PFSK-1 (cell line): ENCODE measurements around the gene USF3.

Source experiments
- FOXP2 ChIP-seq: optimal IDR thresholded peaks from 2 replicates; pipeline ENCODE3; 2011; ENCODE audit warnings: borderline replicate concordance, control low read depth, inconsistent platforms; ENCODE audit not compliant: insufficient read depth; ENCODE audit errors: extremely low read length, extremely low read depth
- POLR2AphosphoS5 ChIP-seq: IDR thresholded peaks from 2 replicates; pipeline ENCODE4 v1.6.1; 2012; ENCODE audit warnings: low read depth, mild to moderate bottlenecking, control low read depth, low read length, moderate library complexity
- REST ChIP-seq, 2 experiments: IDR thresholded peaks; 2 replicates each; pipeline versions ENCODE4 v1.6.1 to v1.8.0; 2011 to 2012; ENCODE audit warnings: low read depth in 2 of 2, low read length in 2 of 2, control low read depth in 1 of 2, inconsistent platforms in 1 of 2, mild to moderate bottlenecking in 1 of 2, moderate library complexity in 1 of 2; ENCODE audit not compliant: insufficient read depth in 1 of 2
- SIN3A ChIP-seq: IDR thresholded peaks from 2 replicates; pipeline ENCODE4 v1.6.1; 2012; ENCODE audit warnings: mild to moderate bottlenecking, low read length, moderate library complexity, borderline replicate concordance; ENCODE audit not compliant: insufficient read depth
- TAF1 ChIP-seq: IDR thresholded peaks from 2 replicates; pipeline ENCODE4 v1.6.1; 2012; ENCODE audit warnings: low read length, control low read depth, borderline replicate concordance; ENCODE audit not compliant: insufficient read depth

Gene USF3

GRCh38 chr3:113663761-113664160, 32.7 kb downstream of the USF3 start:
- TF ChIP-seq SIN3A (no peak), REST (IDR thresholded peaks at IDR 0.05; ENCODE audit: insufficient read depth in 1 of 2, low read depth in 2 of 2, low read length in 2 of 2) (no peak), TAF1 (no peak)

GRCh38 chr3:113663324-113663750, 33.1 kb downstream of the USF3 start:
- TF ChIP-seq TAF1 (no peak), FOXP2 (no peak), SIN3A (no peak), REST (IDR thresholded peaks at IDR 0.05; ENCODE audit: insufficient read depth in 1 of 2, low read depth in 2 of 2, low read length in 2 of 2) (no peak), POLR2AphosphoS5 (no peak)

- no peak for TF ChIP-seq FOXP2
- no peak for TF ChIP-seq SIN3A
- no peak for TF ChIP-seq TAF1
- no peak for TF ChIP-seq REST (IDR thresholded peaks at IDR 0.05; ENCODE audit: insufficient read depth in 1 of 2, low read depth in 2 of 2, low read length in 2 of 2)
- no peak for TF ChIP-seq POLR2AphosphoS5
These were observed 33.6 kb downstream of the USF3 start for GRCh38 chr3:113662824-113663223.

GRCh38 chr3:113660896-113661295, 35.5 kb downstream of the USF3 start:
- no peak for TF ChIP-seq SIN3A
- no peak for TF ChIP-seq POLR2AphosphoS5
- no peak for TF ChIP-seq TAF1
- no peak for TF ChIP-seq REST (IDR thresholded peaks at IDR 0.05; ENCODE audit: insufficient read depth in 1 of 2, low read depth in 2 of 2, low read length in 2 of 2)
- TF ChIP-seq FOXP2 = no peak

GRCh38 chr3:113660458-113660857, 36.0 kb downstream of the USF3 start:
- no peak for TF ChIP-seq SIN3A
- TF ChIP-seq POLR2AphosphoS5 = no peak
- TF ChIP-seq REST (IDR thresholded peaks at IDR 0.05; ENCODE audit: insufficient read depth in 1 of 2, low read depth in 2 of 2, low read length in 2 of 2) = no peak
- no peak for TF ChIP-seq TAF1
- TF ChIP-seq FOXP2 = no peak
